WI38 (cell line): ENCODE results near the gene CTNND2.

Experiments used
- H3K4me3 ChIP-seq: 2 replicates; pipeline ENCODE4 v1.5.1; 2011; ENCODE audit warnings: low read depth, mild to moderate bottlenecking, control low read depth, low read length
- TF ChIP-seq, protein P1 (sequence below): IDR thresholded peaks from 2 replicates; pipeline ENCODE4 v1.5.1; 2012; ENCODE audit warnings: low read depth, mild to moderate bottlenecking, control low read depth, low read length

Gene CTNND2

DNA sequence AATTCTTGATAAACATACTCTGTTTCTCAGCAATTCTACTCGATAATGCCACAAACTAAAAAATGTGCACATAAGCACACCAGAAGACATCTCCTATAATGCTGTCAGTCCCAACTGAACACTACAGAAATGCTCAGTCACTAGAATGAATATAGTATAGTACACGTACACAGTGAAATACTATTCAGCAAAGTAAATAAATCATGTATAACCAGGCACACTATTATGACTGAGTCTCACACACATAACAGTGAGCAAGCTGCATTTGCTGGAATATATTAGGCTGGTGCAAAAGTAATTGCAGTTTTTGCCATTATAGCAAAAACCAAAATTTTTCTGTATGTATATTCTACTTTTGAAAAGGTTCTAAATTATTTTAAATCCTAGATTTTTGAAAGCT, 310.2 kb downstream of the CTNND2 start:
- TF ChIP-seq, protein P1, sequence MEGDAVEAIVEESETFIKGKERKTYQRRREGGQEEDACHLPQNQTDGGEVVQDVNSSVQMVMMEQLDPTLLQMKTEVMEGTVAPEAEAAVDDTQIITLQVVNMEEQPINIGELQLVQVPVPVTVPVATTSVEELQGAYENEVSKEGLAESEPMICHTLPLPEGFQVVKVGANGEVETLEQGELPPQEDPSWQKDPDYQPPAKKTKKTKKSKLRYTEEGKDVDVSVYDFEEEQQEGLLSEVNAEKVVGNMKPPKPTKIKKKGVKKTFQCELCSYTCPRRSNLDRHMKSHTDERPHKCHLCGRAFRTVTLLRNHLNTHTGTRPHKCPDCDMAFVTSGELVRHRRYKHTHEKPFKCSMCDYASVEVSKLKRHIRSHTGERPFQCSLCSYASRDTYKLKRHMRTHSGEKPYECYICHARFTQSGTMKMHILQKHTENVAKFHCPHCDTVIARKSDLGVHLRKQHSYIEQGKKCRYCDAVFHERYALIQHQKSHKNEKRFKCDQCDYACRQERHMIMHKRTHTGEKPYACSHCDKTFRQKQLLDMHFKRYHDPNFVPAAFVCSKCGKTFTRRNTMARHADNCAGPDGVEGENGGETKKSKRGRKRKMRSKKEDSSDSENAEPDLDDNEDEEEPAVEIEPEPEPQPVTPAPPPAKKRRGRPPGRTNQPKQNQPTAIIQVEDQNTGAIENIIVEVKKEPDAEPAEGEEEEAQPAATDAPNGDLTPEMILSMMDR = no peak

GRCh38 chr5:11590475-11590874, 313.8 kb downstream of the CTNND2 start:
- H3K4me3 ChIP-seq = no peak overlapping the region
- TF ChIP-seq, protein P1 = no peak

More for the DNA sequence above, 310.2 kb downstream of the CTNND2 start:
- no peak overlapping the region for H3K4me3 ChIP-seq

GRCh38 chr5:11588803-11589202, 315.4 kb downstream of the CTNND2 start:
- no peak overlapping the region for H3K4me3 ChIP-seq
- TF ChIP-seq, protein P1 = no peak

- TF ChIP-seq, protein P1 = no peak
- no peak overlapping the region for H3K4me3 ChIP-seq
These were observed 320.2 kb downstream of the CTNND2 start for GRCh38 chr5:11584017-11584416.

- TF ChIP-seq, protein P1 = no peak
- H3K4me3 ChIP-seq = no peak overlapping the region
These were observed 324.9 kb downstream of the CTNND2 start for GRCh38 chr5:11579351-11579750.

- TF ChIP-seq, protein P1 = no peak
- no peak overlapping the region for H3K4me3 ChIP-seq
These were observed 329.5 kb downstream of the CTNND2 start for GRCh38 chr5:11574787-11575186.

DNA sequence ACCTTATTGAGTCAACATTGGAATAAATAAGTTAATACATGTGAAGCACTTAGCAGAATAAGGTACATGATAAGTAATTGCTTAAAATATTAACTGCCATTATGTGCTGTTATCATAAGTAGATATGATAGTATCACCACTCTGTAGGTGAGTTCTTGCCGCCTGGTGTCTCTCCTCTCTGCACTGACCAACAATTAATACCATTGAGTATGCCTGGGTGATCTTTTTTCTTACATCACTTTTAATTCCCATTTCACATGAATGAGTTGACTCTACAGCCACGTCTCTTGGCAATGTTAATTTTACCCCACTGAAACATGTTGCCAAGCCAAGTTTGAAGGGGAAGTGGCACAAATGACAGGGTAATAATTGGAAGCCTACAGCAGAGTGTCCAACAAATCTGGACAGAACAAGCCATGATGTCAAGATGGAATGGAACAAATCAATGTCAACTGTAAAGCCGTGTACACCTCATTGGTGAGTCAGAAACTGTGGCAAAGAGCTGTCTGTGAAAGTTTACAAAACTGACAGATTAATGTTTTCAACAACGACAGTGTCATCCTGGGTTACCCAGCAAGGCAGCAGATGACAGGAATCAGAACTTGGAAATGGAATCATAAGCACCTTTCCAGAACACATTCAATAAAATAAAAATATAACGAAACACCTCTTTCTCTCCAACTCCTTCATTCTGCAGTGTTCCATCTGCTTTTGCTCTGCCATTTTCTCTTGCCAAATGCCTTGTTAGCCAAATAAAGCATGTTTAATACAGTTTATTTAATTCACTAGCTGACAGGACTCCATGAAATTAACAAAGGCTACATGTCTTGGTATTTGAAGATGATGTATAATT, 330.9 kb downstream of the CTNND2 start:
- H3K4me3 ChIP-seq = no peak overlapping the region
- TF ChIP-seq, protein P1 = no peak
